ENCODE data around the gene NINJ2.

Gene NINJ2

DNA sequence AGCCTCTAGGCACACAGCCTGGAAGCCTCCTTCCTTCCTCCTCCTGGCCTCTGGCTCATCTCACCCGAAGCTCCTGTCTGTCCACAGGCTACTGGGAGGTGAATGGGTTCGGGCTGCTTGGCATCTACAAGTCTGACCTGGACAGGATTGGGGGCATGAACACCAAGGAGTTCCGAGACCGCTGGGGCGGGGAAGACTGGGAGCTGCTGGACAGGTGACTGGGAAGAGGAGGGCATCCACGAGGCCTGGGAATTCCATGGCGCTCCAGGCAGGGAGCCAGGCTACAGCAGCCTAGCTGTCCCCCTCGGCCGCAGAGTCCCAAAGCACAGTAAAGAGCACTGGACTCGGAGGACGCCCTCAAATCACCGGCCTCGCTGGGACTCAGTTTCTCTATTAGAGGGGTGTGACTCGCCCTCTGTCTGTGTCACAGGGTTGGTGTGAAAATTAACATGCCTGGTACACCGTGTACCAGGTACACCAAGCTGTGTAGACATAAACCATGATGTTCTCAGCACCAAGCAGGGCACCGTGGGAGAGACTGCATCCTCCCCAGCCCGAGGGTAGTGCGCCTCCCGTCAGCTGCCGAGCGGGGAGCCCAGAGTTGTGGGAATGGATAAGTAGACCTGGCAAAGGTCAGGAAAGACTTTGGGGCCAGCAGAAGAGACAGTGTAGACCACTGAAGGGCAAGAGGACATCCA is 103.9 kb downstream of the NINJ2 start:
- no peak overlapping the region for H3K4me3 ChIP-seq (ENCODE audit: low read depth, low read length)
- TF ChIP-seq, protein P1, sequence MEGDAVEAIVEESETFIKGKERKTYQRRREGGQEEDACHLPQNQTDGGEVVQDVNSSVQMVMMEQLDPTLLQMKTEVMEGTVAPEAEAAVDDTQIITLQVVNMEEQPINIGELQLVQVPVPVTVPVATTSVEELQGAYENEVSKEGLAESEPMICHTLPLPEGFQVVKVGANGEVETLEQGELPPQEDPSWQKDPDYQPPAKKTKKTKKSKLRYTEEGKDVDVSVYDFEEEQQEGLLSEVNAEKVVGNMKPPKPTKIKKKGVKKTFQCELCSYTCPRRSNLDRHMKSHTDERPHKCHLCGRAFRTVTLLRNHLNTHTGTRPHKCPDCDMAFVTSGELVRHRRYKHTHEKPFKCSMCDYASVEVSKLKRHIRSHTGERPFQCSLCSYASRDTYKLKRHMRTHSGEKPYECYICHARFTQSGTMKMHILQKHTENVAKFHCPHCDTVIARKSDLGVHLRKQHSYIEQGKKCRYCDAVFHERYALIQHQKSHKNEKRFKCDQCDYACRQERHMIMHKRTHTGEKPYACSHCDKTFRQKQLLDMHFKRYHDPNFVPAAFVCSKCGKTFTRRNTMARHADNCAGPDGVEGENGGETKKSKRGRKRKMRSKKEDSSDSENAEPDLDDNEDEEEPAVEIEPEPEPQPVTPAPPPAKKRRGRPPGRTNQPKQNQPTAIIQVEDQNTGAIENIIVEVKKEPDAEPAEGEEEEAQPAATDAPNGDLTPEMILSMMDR (IDR thresholded peaks at IDR 0.05; ENCODE audit: low read depth, low read length) = no peak

- TF ChIP-seq, protein P1 (IDR thresholded peaks at IDR 0.05; ENCODE audit: low read depth, low read length) = no peak
Measured at GRCh38 chr12:558580-558979, 104.7 kb downstream of the NINJ2 start.

GRCh38 chr12:556498-556897 is 106.7 kb downstream of the NINJ2 start:
- no peak overlapping the region for H3K4me3 ChIP-seq (ENCODE audit: low read depth, low read length)
- TF ChIP-seq, protein P1 (IDR thresholded peaks at IDR 0.05; ENCODE audit: low read depth, low read length) = no peak

More at GRCh38 chr12:558580-558979, 104.7 kb downstream of the NINJ2 start:
- no peak overlapping the region for H3K4me3 ChIP-seq (ENCODE audit: low read depth, low read length)

DNA sequence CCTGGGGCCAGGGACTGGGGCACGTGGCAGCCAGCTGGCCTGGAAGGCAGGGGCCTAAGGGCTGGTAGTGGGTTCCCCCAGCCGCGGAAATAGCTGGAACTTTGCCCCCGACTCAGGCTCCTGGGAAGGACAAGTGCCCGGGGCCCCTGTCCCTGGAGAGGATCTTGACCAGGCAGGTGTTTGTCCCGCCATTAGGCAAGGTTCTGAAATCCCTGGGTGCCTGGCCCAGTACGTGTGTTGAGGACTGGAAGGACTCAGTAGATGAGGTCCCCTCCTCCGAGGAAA is 109.3 kb downstream of the NINJ2 start:
- no peak overlapping the region for H3K4me3 ChIP-seq (ENCODE audit: low read depth, low read length)
- TF ChIP-seq, protein P1 (IDR thresholded peaks at IDR 0.05; ENCODE audit: low read depth, low read length) = no peak

DNA sequence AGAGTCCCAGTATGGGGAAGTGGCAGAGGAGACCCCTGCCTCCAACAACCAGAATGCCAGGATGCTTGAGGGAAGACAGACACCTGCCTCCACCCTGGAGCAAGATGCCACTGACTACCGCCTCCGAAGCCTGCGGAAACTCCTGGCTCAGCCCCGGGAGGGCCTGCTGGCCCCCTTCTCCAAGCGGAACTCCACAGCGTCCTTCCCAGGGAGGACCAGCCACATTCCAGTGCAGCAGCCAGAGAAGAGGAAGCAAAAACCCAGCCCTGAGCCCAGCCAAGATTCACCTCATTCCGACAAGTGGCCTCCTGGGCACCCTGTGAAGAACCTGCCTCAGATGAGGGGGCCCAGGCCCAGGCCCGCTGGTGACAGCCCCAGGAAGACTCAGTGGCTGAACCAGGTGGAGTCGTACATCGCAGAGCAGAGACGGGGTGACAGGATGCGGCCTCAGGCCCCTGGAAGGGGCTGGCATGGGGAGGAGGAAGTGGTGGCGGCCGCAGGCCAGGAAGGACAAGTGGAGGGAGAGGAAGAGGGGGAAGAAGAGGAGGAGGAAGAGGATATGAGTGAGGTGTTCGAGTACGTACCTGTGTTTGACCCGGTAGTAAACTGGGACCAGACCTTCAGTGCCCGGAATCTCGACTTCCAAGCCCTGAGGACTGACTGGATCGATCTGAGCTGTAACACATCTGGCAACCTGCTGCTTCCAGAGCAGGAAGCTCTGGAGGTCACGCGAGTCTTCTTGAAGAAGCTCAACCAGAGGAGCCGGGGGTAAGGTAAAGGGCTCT is 109.8 kb downstream of the NINJ2 start:
- no peak overlapping the region for H3K4me3 ChIP-seq (ENCODE audit: low read depth, low read length)
- TF ChIP-seq, protein P1 (IDR thresholded peaks at IDR 0.05; ENCODE audit: low read depth, low read length) = no peak

DNA sequence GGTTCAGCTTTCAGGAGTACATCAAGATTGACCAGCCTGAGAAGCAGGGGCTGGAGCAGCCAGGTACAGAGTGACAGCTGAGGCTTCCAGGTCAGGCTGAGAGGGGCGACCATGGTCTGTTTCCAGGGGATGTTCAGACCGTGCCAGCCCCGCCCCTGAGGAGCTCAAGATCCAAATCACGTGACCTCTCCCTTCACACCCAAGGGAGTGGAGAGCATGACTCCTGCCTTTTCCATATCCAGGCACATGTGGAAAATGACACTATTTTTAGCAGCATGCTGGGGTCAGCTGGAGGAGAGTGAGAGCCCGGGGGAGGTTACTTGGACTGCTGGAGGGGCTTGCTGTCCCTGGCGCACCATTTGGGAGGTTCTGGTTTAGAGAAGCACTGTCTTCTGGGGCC is 110.8 kb downstream of the NINJ2 start:
- TF ChIP-seq, protein P1 (IDR thresholded peaks at IDR 0.05; ENCODE audit: low read depth, low read length) = no peak
- H3K4me3 ChIP-seq (ENCODE audit: low read depth, low read length) = no peak overlapping the region
